HG02852 (cell line): ENCODE results near the gene ATF3.

ENCODE experiments used
- ATAC-seq: cut with Tn5 transposase; IDR thresholded peaks from one replicate; pipeline ENCODE4 v1.9.1; 2021; ENCODE audit warnings: mild to moderate bottlenecking, moderate library complexity; ENCODE audit not compliant: unreplicated experiment

Gene ATF3

GRCh38 chr1:212607913-212608391 lies 609 bp upstream of the ATF3 start:
- peak; percentile 3 for ATAC-seq

- ATAC-seq = peak; percentile 20
Measured at GRCh38 chr1:212608959-212609700, 569 bp downstream of the ATF3 start.

GRCh38 chr1:212609701-212610574 lies 1.4 kb downstream of the ATF3 start:
- ATAC-seq = no peak

- no peak for ATAC-seq
Measured at GRCh38 chr1:212610575-212610967, 2.0 kb downstream of the ATF3 start.

GRCh38 chr1:212611000-212611948 lies 2.7 kb downstream of the ATF3 start:
- ATAC-seq = no peak

GRCh38 chr1:212612041-212612961 lies 3.7 kb downstream of the ATF3 start:
- no peak for ATAC-seq

- ATAC-seq = no peak
Measured at GRCh38 chr1:212613440-212614335, 5.1 kb downstream of the ATF3 start.

- ATAC-seq = no peak
Measured at GRCh38 chr1:212614453-212615200, 6.1 kb downstream of the ATF3 start.

GRCh38 chr1:212615201-212615470 lies 6.6 kb downstream of the ATF3 start:
- no peak for ATAC-seq

GRCh38 chr1:212618466-212619210 lies 10.1 kb downstream of the ATF3 start:
- no peak for ATAC-seq

- ATAC-seq = no peak
Measured at GRCh38 chr1:212620293-212620692, 11.7 kb downstream of the ATF3 start.

- ATAC-seq = no peak
Measured at GRCh38 chr1:212621043-212621948, 12.7 kb downstream of the ATF3 start.

- no peak for ATAC-seq
Measured at GRCh38 chr1:212621949-212622305, 13.4 kb downstream of the ATF3 start.

- ATAC-seq = no peak
Measured at GRCh38 chr1:212622467-212622866, 13.9 kb downstream of the ATF3 start.

GRCh38 chr1:212622906-212623305 lies 14.3 kb downstream of the ATF3 start:
- no peak for ATAC-seq

GRCh38 chr1:212623603-212624002 lies 15.0 kb downstream of the ATF3 start:
- ATAC-seq = no peak
